Esophagus squamous epithelium (tissue), 5 donors: ENCODE measurements around the gene SIAH2. TPM values are rescaled to one million over a fixed set of nuclear protein-coding genes. Genes with fewer than 3 reads are reported as not detected.

Source experiments
- DNase-seq: peaks from one replicate; lab custom pipeline; 2025; lab: John Stamatoyannopoulos, UW
- H3K27ac ChIP-seq, 4 donors: fragments of 200-600 bp; sonication (generic); one replicate each; pipeline ENCODE4 v1.5.1; 2016 to 2019; ENCODE audit warnings: mild to moderate bottlenecking in 1 of 4
- H3K27me3 ChIP-seq, 4 donors: fragments of 200-600 bp; sonication (generic); 1 replicate in 3 of 4; 2 replicates in 1 of 4; pipeline versions ENCODE4 v1.5.1 to v1.6.0; 2017 to 2021; ENCODE audit warnings: antibody characterized with exemption in 1 of 4
- H3K36me3 ChIP-seq, 3 donors: fragments of 200-600 bp; sonication (generic); one replicate each; pipeline ENCODE4 v1.5.1; 2016 to 2019
- H3K4me1 ChIP-seq, 3 donors: fragments of 200-600 bp; sonication (generic); one replicate each; pipeline ENCODE4 v1.5.1; 2017 to 2019
- H3K4me3 ChIP-seq, 4 donors: fragments of 200-600 bp; sonication (generic); 1 replicate in 3 of 4; 2 replicates in 1 of 4; pipeline ENCODE4 v1.5.1; 2016 to 2019; ENCODE audit warnings: mild to moderate bottlenecking in 2 of 4, moderate library complexity in 1 of 4
- H3K9me3 ChIP-seq, 3 donors: fragments of 200-600 bp; sonication (generic); one replicate each; pipeline ENCODE4 v1.5.1; 2016 to 2019
- POLR2A ChIP-seq, 4 donors: fragments of 450-650 bp; IDR thresholded peaks; one replicate each; pipeline ENCODE4 v1.6.1; 2017; ENCODE audit warnings: antibody characterized with exemption in 4 of 4, mild to moderate bottlenecking in 4 of 4, moderate library complexity in 3 of 4
- WGBS, 2 donors: methylation state at CpG; one replicate each; pipeline ENCODE4 v1.1.5; 2018; 5-methylcytosine and 5-hydroxymethylcytosine counted together
- intact Hi-C: fragments of 100-400 bp; cut with DNase I; formaldehyde crosslinking; loops from one replicate; pipeline ENCODE4 v1.15.0; 2022
- total RNA-seq, 4 donors: library from RNA; depleted of rRNA; stranded (reverse); fragments of >200 nt; gene quantifications; one replicate each; pipeline ENCODE4 v1.1.0, GENCODE V29; 2016
- TF ChIP-seq, protein P1 (sequence below), 6 experiments: fragments of 450-650 bp in 4 of 6; fragments of 200-600 bp in 2 of 6; sonication (generic) in 2 of 6; IDR thresholded peaks; one replicate each; pipeline ENCODE4 v1.5.1; 2016 to 2019; ENCODE audit warnings: antibody characterized with exemption in 6 of 6, mild to moderate bottlenecking in 4 of 6, moderate library complexity in 4 of 6
- donor health status: DM: yes; HTN: yes; CAD: no.

SIAH2 gene
- total RNA-seq, 4 donors from 2014 or later: 39.4 to 74.8 (median 51.8) TPM

DNA sequence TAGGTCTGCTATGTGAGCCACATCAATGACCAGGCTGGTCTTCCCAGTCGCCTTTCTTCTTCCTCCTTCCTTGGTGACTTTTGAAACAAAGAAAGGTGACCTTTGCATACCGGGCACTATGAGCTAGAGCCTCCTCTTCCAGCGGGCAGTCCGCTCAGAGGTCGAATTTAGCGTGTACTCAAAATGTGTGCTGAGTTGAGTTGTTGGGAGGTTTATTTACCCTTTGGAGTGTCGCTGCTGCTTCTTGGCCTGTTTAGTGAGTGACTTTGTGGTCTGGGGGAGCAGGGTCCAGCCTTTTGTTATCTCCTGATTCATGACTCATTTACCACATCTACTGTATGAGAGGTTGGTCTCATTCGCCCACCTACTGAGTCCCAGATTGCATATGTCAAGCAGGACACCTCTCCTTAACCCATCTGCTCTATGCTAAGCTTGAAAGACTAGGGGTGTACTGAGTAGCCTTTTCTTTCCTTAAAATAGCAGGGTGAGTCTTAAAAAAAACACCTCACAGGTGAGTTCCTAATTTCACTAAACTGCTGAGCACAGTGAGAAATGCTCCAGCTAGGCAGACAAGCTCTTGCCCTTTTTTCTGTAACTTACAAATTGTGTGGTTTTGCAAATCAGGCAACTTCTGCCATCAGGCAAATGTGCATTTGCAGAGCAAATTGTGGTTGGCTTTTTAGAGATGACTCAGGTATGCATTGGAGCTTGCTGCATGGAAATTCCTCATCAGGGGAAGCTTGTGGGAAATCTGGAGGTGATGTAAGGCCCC, 3.2 kb upstream of the SIAH2 start:
- Histone ChIP-seq H3K9me3 (no peaks in the 10 kb centered on the region), H3K27me3 (no peaks in the 10 kb centered on the region), H3K36me3 (no peaks in the 10 kb centered on the region), H3K27ac (no peak overlapping the region), H3K4me1 (peaks cover 0 to 19% (median 4%) of the 10 kb centered on the region in 3 donors), H3K4me3 (no peak overlapping the region)
- DNase-seq: no peak
- intact Hi-C loops: no loop called here
- TF ChIP-seq, protein P1, sequence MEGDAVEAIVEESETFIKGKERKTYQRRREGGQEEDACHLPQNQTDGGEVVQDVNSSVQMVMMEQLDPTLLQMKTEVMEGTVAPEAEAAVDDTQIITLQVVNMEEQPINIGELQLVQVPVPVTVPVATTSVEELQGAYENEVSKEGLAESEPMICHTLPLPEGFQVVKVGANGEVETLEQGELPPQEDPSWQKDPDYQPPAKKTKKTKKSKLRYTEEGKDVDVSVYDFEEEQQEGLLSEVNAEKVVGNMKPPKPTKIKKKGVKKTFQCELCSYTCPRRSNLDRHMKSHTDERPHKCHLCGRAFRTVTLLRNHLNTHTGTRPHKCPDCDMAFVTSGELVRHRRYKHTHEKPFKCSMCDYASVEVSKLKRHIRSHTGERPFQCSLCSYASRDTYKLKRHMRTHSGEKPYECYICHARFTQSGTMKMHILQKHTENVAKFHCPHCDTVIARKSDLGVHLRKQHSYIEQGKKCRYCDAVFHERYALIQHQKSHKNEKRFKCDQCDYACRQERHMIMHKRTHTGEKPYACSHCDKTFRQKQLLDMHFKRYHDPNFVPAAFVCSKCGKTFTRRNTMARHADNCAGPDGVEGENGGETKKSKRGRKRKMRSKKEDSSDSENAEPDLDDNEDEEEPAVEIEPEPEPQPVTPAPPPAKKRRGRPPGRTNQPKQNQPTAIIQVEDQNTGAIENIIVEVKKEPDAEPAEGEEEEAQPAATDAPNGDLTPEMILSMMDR (IDR thresholded peaks at IDR 0.05): no peak
- no peak for TF ChIP-seq POLR2A (IDR thresholded peaks at IDR 0.05)
- 91 to 92% methylated on average over 8 of the region's 8 CpGs for WGBS, 2 donors

DNA sequence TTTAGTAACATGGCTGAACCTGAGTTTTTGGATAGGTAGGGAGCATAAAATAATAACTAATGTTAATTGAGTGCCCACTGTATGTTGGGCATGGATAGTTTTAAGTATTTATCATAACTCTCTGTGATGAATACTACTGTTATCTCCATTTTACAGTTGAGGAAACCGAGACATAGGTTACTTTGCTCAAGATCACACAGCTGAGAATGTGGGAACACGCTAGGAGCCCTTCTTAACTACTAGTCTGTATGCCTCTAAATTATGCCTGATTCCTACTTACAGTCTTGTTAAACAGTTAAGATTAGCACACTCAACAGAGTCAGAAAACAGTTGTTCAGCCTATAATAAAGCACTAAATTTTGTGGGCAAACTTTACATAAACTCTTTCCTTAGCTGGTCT, 2.0 kb upstream of the SIAH2 start:
- intact Hi-C loops: no loop called here
- TF ChIP-seq POLR2A (IDR thresholded peaks at IDR 0.05): no peak
- TF ChIP-seq, protein P1 (IDR thresholded peaks at IDR 0.05): no peak
- H3K4me3 ChIP-seq: no peak overlapping the region
- peak overlapping the region in 1 of 4 donors; percentile 100 for H3K27ac ChIP-seq
- 100% methylated on average over 2 of the region's 2 CpGs for WGBS, 2 donors
- no peaks in the 10 kb centered on the region for H3K27me3 ChIP-seq
- peaks cover 5 to 31% (median 6%) of the 10 kb centered on the region in 3 donors for H3K4me1 ChIP-seq
- no peak for DNase-seq
- H3K36me3 ChIP-seq: no peaks in the 10 kb centered on the region
- no peaks in the 10 kb centered on the region for H3K9me3 ChIP-seq

DNA sequence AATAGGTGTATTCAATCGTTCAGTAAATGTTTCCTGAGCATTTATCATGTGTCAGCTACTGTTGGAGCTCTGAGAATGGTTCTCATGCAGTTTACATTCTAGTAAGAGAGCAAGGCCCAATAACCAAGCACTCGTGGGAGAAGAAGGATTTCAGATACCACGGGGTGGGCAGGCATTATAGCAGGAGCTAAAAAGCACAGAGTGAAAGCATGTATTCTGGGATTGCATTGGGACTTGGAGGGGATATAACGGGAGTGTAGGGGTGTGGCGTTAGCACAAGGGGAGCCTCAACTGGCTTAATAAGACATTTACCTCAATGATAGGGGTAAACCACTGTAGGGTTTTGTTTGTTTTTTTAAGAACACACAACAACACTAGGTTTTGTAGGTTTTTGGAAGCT, 1.6 kb upstream of the SIAH2 start:
- DNase-seq: no peak
- peak overlapping the region in 1 of 4 donors; percentile 94 for H3K4me3 ChIP-seq
- 62 to 64% methylated on average over 5 of the region's 5 CpGs for WGBS, 2 donors

DNA sequence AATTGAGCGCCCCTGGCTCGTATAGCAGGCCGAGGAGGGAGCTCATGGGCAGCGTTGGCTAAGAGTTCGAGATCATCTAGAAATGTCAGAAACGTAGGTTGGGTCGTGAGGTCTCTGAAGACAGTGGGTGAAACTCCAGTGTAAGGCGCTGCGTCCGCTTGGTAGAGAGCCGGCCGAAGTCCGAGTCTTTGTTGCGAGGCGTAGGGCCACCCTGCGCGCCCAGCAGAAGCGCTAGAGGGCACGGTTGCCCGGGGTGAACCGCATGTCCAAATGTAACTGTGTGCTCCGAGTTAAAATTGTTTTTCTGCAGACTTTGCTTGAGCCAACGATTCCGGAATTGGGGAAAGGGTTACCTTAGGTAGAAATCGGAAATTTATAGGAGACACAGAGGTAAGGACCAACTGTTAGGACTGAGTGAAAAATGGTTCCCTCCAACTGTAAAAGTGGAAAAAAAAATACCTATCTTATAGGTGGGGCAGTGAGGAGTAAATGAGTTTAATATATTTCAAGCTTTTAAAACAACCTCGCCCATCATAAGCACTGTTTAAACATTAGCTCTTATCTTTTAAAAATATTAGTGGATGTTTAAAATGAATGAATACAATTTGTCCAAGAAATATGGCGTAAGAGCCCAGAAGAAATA, 993 bp upstream of the SIAH2 start:
- no peak for DNase-seq
- WGBS, 2 donors: 6 to 14% methylated on average over 14 to 22 of the region's 27 CpGs
- TF ChIP-seq, protein P1 (IDR thresholded peaks at IDR 0.05): peak in 4 of 6 experiments; percentile 15 to 47 (median 42)
- TF ChIP-seq POLR2A (IDR thresholded peaks at IDR 0.05): no peak
- no peaks in the 10 kb centered on the region for H3K27me3 ChIP-seq
- no peaks in the 10 kb centered on the region for H3K9me3 ChIP-seq
- H3K27ac ChIP-seq: peak overlapping the region; percentile 98 to 100 (median 99)
- intact Hi-C loops: no loop called here
- H3K4me3 ChIP-seq: peak overlapping the region; percentile 88 to 94 (median 90)
- peaks cover 14 to 41% (median 15%) of the 10 kb centered on the region in 3 donors for H3K4me1 ChIP-seq
- H3K36me3 ChIP-seq: peaks cover 0 to 2% (median 0%) of the 10 kb centered on the region in 3 donors

More for the DNA sequence above, 1.6 kb upstream of the SIAH2 start:
- no peaks in the 10 kb centered on the region for H3K36me3 ChIP-seq
- peaks cover 9 to 35% (median 10%) of the 10 kb centered on the region in 3 donors for H3K4me1 ChIP-seq
- TF ChIP-seq POLR2A (IDR thresholded peaks at IDR 0.05): no peak
- TF ChIP-seq, protein P1 (IDR thresholded peaks at IDR 0.05): no peak
- H3K9me3 ChIP-seq: no peaks in the 10 kb centered on the region
- H3K27me3 ChIP-seq: no peaks in the 10 kb centered on the region
- peak overlapping the region in 2 of 4 donors; percentile 98 to 100 for H3K27ac ChIP-seq
- intact Hi-C loops: no loop called here

DNA sequence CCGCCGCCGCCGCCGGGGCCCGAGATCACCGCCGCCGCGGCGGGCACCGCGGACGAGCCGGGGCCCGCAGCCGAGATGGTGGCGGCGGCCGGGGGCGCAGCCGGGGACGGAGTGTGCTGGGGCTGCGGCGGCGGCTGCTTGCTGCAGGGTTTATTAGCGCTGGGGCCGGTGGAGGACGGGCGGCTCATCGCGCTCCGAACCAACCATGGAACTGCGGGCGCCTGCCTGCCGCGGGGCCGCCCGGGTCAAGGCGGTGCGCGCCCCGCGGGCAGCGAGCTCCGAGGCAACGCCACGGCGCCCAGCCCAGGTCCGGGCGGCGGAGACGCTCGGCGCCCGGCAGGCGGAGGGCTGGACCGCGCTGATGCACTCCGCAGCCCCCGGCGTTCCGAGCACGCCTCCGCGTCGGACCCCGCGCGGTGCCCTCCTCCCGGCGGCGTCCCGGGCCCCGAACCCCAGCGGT, 277 bp downstream of the SIAH2 start:
- no CpG with 5 or more reads among the region's 76 CpGs for WGBS, 2 donors

More for the DNA sequence above, 277 bp downstream of the SIAH2 start:
- Histone ChIP-seq H3K36me3 (peaks cover 0 to 14% (median 0%) of the 10 kb centered on the region in 3 donors), H3K27me3 (no peaks in the 10 kb centered on the region), H3K4me3 (peak overlapping the region; percentile 88 to 94 (median 90)), H3K9me3 (no peaks in the 10 kb centered on the region), H3K27ac (peak overlapping the region; percentile 98 to 100 (median 99)), H3K4me1 (peaks cover 19 to 54% (median 21%) of the 10 kb centered on the region in 3 donors)
- DNase-seq: no peak
- intact Hi-C loops: no loop called here
- TF ChIP-seq, protein P1 (IDR thresholded peaks at IDR 0.05): no peak
- TF ChIP-seq POLR2A (IDR thresholded peaks at IDR 0.05): peak in 2 of 4 donors; percentile 98 to 100
